ENCODE data around the gene GALNT10.

DNA sequence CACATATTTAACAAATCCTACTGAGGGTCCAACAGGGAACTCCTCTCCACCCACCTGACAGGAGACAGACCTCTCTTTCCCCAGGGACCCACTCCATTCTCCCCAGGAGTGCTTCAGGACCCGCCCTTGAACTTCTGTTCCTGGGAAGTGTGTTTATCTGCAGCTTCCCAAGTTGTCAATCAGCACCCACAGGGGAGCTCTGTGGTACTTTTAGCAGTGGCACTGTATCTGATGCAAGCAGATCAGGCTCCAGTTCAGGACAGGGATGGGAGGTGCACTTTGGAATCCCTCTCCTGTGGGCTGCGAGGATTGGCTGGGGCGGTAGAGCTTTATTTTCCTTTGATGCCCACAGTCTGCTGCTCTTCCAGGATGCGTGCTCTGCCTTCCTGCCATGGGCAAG, 8.7 kb downstream of the GALNT10 start:
- TF ChIP-seq ARID1B (IDR thresholded peaks at IDR 0.05) = no peak
- TF ChIP-seq EP300 (IDR thresholded peaks at IDR 0.05; ENCODE audit: low read length) = no peak
- TF ChIP-seq, protein P1, sequence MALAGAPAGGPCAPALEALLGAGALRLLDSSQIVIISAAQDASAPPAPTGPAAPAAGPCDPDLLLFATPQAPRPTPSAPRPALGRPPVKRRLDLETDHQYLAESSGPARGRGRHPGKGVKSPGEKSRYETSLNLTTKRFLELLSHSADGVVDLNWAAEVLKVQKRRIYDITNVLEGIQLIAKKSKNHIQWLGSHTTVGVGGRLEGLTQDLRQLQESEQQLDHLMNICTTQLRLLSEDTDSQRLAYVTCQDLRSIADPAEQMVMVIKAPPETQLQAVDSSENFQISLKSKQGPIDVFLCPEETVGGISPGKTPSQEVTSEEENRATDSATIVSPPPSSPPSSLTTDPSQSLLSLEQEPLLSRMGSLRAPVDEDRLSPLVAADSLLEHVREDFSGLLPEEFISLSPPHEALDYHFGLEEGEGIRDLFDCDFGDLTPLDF (CRISPR knock-in tag; IDR thresholded peaks at IDR 0.05) = no peak
- TF ChIP-seq POLR2AphosphoS5 (IDR thresholded peaks at IDR 0.05; ENCODE audit: control insufficient read depth, insufficient read depth, low read depth, low read length) = no peak
- TF ChIP-seq HMG20B (CRISPR knock-in tag; IDR thresholded peaks at IDR 0.05) = no peak
- TF ChIP-seq SIN3B (IDR thresholded peaks at IDR 0.05; ENCODE audit: low read depth) = no peak
- no peak for TF ChIP-seq TAF15 (IDR thresholded peaks at IDR 0.05; ENCODE audit: low read depth, low read length)
- TF ChIP-seq, protein P2, sequence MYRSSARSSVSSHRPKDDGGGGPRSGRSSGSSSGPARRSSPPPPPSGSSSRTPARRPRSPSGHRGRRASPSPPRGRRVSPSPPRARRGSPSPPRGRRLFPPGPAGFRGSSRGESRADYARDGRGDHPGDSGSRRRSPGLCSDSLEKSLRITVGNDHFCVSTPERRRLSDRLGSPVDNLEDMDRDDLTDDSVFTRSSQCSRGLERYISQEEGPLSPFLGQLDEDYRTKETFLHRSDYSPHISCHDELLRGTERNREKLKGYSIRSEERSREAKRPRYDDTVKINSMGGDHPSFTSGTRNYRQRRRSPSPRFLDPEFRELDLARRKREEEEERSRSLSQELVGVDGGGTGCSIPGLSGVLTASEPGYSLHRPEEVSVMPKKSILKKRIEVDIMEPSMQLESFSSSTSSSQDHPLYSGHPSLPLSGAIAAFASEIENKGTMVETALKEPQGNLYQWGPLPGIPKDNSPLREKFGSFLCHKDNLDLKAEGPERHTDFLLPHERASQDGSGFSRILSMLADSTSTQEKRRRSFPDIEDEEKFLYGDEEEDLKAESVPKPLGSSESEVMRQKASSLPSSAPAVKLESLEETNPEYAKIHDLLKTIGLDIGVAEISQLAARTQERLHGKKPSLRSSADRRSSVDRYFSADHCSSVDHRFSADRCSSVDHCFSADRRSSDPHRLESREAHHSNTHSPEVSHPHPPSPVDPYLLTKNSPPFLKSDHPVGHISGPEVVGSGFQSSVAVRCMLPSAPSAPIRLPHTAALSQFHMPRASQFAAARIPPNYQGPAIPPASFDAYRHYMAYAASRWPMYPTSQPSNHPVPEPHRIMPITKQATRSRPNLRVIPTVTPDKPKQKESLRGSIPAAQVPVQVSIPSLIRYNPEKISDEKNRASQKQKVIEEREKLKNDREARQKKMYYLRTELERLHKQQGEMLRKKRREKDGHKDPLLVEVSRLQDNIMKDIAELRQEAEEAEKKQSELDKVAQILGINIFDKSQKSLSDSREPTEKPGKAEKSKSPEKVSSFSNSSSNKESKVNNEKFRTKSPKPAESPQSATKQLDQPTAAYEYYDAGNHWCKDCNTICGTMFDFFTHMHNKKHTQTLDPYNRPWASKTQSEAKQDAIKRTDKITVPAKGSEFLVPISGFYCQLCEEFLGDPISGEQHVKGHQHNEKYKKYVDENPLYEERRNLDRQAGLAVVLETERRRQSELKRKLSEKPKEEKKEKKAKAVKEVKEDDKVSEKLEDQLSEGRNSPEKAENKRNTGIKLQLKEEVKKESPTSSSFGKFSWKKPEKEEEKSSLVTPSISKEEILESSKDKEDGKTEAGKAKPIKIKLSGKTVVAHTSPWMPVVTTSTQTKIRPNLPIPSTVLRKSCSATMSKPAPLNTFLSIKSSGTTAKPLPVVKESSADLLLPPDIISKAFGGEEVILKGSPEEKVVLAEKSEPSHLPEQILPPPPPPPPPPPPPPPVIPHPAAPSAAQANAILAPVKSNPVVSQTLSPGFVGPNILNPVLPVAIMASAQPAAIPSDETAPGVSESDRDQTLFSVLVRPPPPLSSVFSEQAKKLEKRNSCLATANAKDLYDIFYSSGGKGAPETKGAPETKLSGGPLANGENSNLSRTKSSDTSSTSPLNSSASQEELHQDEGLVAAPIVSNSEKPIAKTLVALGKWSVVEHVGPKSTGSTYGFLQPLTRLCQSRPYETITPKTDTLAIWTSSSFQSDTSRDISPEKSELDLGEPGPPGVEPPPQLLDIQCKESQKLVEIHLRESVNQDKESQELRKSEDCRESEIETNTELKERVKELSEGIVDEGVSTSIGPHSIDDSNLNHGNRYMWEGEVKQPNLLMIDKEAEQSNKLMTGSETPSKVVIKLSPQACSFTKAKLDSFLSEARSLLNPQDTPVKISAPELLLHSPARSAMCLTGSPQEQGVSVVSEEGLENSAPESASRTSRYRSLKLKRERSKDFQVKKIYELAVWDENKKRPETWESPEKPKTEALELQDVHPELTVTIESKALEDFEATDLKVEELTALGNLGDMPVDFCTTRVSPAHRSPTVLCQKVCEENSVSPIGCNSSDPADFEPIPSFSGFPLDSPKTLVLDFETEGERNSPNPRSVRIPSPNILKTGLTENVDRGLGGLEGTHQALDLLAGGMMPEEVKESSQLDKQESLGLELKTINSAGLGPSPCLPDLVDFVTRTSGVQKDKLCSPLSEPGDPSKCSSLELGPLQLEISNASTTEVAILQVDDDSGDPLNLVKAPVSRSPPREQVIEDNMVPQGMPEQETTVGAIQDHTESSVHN (IDR thresholded peaks at IDR 0.05; ENCODE audit: borderline replicate concordance in 1 of 2, low read depth in 1 of 2) = no peak
- no peak for TF ChIP-seq OTX1 (CRISPR knock-in tag; IDR thresholded peaks at IDR 0.05)
- TF ChIP-seq, protein P3, sequence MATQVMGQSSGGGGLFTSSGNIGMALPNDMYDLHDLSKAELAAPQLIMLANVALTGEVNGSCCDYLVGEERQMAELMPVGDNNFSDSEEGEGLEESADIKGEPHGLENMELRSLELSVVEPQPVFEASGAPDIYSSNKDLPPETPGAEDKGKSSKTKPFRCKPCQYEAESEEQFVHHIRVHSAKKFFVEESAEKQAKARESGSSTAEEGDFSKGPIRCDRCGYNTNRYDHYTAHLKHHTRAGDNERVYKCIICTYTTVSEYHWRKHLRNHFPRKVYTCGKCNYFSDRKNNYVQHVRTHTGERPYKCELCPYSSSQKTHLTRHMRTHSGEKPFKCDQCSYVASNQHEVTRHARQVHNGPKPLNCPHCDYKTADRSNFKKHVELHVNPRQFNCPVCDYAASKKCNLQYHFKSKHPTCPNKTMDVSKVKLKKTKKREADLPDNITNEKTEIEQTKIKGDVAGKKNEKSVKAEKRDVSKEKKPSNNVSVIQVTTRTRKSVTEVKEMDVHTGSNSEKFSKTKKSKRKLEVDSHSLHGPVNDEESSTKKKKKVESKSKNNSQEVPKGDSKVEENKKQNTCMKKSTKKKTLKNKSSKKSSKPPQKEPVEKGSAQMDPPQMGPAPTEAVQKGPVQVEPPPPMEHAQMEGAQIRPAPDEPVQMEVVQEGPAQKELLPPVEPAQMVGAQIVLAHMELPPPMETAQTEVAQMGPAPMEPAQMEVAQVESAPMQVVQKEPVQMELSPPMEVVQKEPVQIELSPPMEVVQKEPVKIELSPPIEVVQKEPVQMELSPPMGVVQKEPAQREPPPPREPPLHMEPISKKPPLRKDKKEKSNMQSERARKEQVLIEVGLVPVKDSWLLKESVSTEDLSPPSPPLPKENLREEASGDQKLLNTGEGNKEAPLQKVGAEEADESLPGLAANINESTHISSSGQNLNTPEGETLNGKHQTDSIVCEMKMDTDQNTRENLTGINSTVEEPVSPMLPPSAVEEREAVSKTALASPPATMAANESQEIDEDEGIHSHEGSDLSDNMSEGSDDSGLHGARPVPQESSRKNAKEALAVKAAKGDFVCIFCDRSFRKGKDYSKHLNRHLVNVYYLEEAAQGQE (IDR thresholded peaks at IDR 0.05; ENCODE audit: borderline replicate concordance) = no peak
- TF ChIP-seq, protein P3 (CRISPR knock-in tag; IDR thresholded peaks at IDR 0.05; ENCODE audit: low read depth) = no peak
- no peak for TF ChIP-seq CTCF (IDR thresholded peaks at IDR 0.05 in 2 of 3, conservative IDR thresholded peaks at IDR 0.05 in 1 of 3; ENCODE audit: insufficient read depth in 2 of 3, low read depth in 1 of 3, low read length in 3 of 3)
- TF ChIP-seq CEBPB (tag; IDR thresholded peaks at IDR 0.05) = no peak
- no peak for TF ChIP-seq FOXK2 (conservative IDR thresholded peaks at IDR 0.05 in 1 of 2, IDR thresholded peaks at IDR 0.05 in 1 of 2; ENCODE audit: low read depth in 2 of 2)

Data from K562 (cell line).